Endothelial cell of umbilical vein (primary cell): ENCODE results near the gene ARL5C.

Experiments used
- GATA2 ChIP-seq: IDR thresholded peaks from 2 replicates; pipeline ENCODE4 v1.7.0; 2011; ENCODE audit warnings: low read depth, mild to moderate bottlenecking, moderate library complexity, mixed read lengths, low read length; ENCODE audit not compliant: insufficient read length, insufficient read depth
- POLR2A ChIP-seq: IDR thresholded peaks from 2 replicates; pipeline ENCODE4 v1.6.1; 2012; ENCODE audit warnings: low read depth, mild to moderate bottlenecking, control low read depth, low read length
- POLR2AphosphoS5 ChIP-seq: IDR thresholded peaks from 2 replicates; pipeline ENCODE4 v1.6.1; 2012; ENCODE audit warnings: low read depth, mild to moderate bottlenecking, control low read depth, low read length, moderate library complexity; ENCODE audit not compliant: insufficient read depth
- TF ChIP-seq, protein P1 (sequence below), 2 donors: IDR thresholded peaks; 1 replicate in 1 of 2; 2 replicates in 1 of 2; pipeline ENCODE4 v1.5.1; 2011; ENCODE audit warnings: low read length in 2 of 2, mild to moderate bottlenecking in 2 of 2, moderate library complexity in 2 of 2, control low read depth in 1 of 2, inconsistent platforms in 1 of 2, low read depth in 1 of 2; ENCODE audit not compliant: insufficient read depth in 1 of 2; ENCODE audit errors: extremely low read depth in 1 of 2

DNA sequence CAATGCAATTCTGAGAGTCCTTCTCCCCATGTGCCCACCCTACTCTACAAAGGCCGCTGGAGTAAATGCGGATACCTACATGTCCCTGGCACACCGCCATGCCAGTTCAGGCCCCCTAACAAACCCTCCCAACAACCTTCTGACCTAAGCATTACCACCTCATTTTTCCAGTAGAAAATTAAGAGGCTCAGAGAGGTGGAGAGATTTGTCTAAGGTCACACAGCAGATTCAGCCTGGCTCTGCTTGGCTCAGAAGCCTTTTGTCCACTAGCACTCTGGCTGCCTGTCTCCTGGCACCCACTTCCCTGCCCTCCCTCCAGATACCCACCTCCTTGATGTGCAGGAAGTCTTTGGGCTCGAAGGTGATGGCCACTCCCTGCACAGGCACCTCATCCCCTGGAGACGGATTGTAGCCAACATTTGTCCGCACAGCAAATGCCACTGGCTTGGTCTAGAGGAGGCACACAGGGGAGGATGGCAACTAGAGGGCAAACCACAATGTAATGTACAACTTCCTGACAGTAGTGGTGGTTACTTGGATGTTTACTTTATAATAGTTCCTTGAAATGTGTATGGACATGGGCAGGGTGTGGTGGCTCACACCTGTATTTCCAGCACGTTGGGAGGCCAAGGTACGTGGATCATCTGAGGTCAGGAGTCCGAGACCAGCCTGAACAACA lies 21.3 kb upstream of the ARL5C start:
- TF ChIP-seq POLR2A: no peak
- TF ChIP-seq, protein P1, sequence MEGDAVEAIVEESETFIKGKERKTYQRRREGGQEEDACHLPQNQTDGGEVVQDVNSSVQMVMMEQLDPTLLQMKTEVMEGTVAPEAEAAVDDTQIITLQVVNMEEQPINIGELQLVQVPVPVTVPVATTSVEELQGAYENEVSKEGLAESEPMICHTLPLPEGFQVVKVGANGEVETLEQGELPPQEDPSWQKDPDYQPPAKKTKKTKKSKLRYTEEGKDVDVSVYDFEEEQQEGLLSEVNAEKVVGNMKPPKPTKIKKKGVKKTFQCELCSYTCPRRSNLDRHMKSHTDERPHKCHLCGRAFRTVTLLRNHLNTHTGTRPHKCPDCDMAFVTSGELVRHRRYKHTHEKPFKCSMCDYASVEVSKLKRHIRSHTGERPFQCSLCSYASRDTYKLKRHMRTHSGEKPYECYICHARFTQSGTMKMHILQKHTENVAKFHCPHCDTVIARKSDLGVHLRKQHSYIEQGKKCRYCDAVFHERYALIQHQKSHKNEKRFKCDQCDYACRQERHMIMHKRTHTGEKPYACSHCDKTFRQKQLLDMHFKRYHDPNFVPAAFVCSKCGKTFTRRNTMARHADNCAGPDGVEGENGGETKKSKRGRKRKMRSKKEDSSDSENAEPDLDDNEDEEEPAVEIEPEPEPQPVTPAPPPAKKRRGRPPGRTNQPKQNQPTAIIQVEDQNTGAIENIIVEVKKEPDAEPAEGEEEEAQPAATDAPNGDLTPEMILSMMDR (IDR thresholded peaks at IDR 0.05; ENCODE audit: extremely low read depth in 1 of 2, insufficient read depth in 1 of 2, low read depth in 1 of 2, low read length in 2 of 2): no peak
- TF ChIP-seq POLR2AphosphoS5: no peak
- TF ChIP-seq GATA2: no peak
